Inferior parietal cortex (tissue), 1 donor: ENCODE measurements around the gene RAD23A.
"Not testable (repeated sequence)": the region's sequence is repeated elsewhere in the genome, so short reads cannot be mapped to it uniquely, and the experiment has no call there.

Experiments used
- DNase-seq: peaks from one replicate; pipeline ENCODE4 v3.0.0-alpha.2; 2016; ENCODE audit errors: extremely low spot score

Gene RAD23A

DNA sequence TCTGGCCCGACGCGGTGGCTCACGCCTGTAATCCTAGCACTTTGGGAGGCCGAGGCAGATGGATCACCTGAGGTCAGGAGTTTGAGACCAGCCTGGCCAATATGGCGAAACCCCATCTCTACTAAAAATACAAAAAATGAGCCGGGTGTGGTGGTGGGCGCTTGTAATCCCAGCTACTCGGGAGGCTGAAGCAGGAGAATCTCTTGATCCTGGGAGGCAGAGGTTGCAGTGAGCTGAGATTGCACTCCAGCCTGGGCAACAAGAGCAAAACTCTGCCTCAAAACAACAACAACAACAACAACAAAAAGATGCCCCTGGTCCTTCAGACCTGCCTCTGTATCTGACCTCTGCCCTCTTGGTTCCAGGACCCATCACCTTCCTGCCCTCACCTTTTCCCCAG is 9.9 kb downstream of the RAD23A start:
- not testable (repeated sequence) for DNase-seq

DNA sequence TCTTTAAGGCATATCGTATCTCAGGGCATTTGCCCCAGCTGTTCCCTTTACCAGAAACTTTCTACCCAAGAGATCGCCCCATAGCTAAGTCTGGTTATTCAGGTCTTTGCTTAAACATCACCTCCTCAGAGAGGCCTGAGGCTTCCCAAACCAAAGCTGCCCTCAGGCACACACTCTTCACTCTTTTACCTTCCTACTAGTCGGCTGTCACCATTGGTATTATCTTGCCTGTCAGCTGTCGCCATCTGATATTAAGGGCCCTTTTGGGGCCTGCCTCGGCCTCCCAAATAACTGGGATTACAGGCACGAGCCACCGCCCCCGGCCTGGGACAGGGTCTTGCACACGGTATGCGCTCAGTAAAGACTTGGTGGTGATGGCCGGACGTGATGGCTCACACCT is 10.3 kb downstream of the RAD23A start:
- no peak for DNase-seq

- DNase-seq: peak; percentile 67
These were observed 11.1 kb downstream of the RAD23A start, which contains the start of gene GADD45GIP1 for GRCh38 chr19:12956446-12957388. GADD45GIP1 (minus strand) TSS chr19:12957223; CDS start chr19:12957212, 11 bp downstream.

GRCh38 chr19:12957389-12957952 is 11.8 kb downstream of the RAD23A start:
- DNase-seq: not testable (repeated sequence)

- no peak for DNase-seq
These were observed 13.8 kb downstream of the RAD23A start for GRCh38 chr19:12959481-12959880.

GRCh38 chr19:12965017-12965811 is 19.6 kb downstream of the RAD23A start:
- DNase-seq: peak; percentile 76

GRCh38 chr19:12965812-12966135 is 20.1 kb downstream of the RAD23A start:
- no peak for DNase-seq

DNA sequence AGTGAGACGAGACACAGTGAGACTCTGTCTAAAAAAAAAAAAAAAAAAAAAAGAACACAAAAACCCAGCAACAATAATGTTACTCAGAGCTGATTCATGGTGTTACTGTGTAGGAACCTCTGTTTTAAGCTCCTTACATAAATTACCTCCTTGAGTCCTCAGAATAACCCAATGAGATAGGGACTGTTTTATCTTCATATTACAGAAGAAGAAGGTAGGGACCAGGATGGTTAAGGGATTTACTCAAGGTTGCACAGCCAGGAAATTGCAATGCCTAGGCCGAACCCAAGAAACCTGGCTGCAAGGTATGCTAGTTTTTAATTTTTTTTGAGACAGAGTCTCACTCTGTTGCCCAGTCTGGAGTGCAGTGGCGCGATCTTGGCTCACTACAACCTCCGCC is 22.2 kb downstream of the RAD23A start:
- DNase-seq: no peak

- no peak for DNase-seq
These were observed 23.8 kb downstream of the RAD23A start, which contains the start of gene DAND5 for GRCh38 chr19:12969292-12969988. DAND5 (plus strand) TSS chr19:12969576; CDS start chr19:12969661, 85 bp downstream.

- DNase-seq: no peak
These were observed 24.6 kb downstream of the RAD23A start for GRCh38 chr19:12970070-12970820.

- DNase-seq: no peak
These were observed 27.6 kb downstream of the RAD23A start for GRCh38 chr19:12973236-12973635.

DNA sequence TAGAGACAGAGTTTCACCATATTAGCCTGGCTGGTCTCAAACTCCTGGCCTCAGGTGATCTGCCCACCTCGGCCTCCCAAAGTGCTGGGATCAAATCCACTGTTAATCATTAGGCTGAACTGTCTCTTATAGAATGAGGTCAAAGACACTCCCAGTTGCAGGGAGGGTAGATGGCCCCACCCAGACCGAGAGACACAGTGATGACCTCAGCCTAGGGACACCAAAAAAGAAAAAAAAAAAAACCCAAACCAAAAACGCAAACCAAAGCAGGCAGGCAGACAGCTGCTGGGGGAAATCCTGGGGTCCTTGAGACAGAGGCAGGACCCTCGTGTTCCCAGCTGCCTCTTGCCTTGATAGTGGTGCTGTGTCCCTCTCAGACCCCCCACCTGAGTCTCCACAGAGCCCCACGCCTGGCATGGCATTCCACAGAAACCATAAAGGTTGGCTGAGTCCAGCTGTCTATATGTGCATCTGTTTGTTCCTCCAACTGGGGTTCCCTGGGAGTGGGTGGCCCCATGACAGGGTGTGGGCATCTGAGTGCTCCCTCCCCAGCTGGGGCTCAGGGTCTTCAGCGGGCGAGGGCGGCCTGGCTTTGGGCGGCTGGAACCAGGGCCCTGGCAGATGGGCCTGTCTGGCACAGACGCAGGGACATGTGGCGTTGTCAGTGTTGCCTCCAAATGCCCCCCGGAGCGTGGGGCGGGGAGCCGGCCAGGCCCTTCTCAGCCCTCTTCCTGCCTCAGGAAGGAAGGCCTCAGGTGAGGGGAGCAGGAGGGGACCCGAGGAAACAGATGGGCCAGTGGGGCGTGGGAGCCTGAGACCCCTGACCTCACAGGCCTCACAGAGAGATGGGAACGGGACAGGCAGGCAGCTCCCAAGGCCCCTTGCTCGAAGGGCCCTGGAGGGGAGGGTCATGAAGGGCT is 28.9 kb downstream of the RAD23A start:
- no peak for DNase-seq

DNA sequence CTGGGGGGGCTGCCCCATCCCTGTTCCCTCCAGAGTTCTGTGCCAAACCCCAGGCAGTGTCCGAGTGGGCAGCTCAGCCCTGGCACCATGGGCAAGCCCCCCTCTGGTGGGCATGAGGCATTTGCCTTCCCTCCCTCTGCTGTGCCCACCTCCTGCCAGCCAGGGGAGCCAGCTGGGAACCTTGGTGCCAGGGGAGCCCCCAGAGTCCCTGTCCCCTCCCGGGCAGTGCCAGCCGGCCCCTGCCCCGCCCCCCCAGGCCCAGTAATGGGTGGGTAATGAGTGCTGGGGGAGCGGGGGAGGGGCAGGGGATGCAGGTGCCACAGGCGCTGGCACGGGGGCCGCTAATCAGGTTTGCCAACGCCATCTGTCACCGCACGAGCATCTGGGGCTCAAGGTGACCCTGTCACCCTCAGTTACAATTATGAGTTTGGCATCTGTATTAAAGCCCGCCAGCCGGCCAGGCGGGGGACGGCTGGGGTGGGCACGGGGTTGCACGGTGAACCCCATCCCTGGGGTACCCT is 29.6 kb downstream of the RAD23A start:
- DNase-seq: no peak

DNA sequence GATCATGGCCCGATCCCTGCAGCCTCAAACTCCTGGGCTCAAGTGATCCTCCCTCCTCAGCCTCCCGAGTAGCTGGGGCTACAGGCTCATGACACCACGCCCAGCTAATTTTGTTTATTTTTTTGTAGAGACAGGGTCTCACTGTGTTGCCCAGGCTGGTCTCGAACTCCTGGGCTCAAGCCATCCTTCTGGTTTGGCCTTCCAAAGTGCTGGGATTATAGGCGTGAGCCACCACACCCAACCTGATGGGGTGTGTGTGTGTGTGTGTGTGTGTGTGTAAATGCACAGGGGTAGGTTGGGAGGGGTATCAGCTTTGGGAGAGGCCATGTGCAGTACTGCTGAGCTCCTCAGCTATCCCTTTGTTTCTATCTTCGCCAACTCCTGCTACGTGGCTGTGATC is 30.4 kb downstream of the RAD23A start:
- DNase-seq: not testable (repeated sequence)

DNA sequence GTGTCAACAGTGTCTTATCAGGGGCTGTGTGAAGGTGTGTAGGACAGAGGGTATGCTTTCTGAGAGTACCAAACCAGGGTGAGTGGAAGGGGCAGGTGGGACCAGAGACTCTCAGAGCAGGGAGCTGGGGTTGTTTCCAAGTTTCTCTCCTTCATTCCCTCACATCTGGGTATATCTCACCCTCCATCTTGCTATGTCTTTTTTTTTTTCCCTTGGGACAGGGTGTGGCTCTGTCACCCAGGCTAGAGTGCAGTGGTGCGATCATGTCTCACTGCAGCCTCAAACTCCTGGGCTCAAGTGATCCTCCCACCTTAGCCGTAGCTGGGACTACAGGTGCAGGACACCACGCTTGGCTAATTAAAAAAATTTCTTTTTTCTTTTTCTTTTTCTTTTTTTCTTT is 34.3 kb downstream of the RAD23A start:
- no peak for DNase-seq

- no peak for DNase-seq
These were observed 37.0 kb downstream of the RAD23A start for GRCh38 chr19:12982648-12983047.

DNA sequence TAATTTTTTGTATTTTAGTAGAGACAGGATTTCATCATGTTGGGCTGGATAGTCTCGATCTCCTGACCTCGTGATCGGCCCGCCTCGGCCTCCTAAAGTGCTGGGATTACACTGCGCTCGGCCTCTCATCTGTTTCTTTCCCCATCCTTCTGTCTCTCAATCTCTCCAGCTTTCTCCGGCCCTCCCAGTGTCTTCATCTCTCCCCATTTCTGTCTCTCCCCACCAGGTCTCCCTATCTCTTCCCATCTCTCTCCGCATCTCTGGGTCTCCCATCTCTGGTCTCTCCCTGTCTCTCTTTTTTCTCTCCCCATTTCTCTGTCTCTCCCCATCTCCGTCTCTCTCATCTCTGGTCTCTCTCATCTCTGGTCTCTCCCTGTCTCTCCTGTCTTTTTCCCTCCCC is 37.4 kb downstream of the RAD23A start:
- no peak for DNase-seq

DNA sequence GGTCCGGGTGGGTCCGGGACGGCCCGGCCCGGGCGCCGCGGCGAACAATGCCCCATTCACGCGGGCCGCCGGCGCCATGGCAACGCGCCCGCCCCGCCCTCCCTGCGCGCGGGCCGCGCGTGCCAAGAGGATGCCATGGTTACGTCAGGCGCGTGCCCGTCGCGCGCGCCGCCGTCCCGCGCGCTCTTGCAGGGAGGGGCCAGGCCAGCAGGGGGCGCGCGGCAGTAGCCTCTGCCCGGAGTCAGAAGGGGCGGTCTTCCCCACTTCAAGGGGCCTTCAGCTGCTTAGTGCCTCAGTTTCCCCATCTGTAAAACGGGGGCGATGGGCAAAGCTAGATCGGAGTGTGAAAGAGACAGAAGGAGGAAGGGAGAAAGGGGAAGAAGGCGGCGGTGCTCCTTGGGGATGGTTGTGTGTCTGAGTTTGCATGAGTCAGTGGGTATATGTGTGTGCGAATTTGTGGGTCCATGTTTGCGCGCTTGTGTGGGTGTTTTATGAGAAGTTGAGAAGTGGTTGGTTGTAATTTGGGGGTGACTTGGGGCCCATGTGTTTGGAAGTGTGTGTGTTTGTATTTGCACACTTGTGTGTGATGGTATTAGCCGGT is 38.0 kb downstream of the RAD23A start:
- peak; percentile 87 for DNase-seq

GRCh38 chr19:12984143-12984627 is 38.5 kb downstream of the RAD23A start:
- DNase-seq: no peak
